Measurements from ENCODE around the gene TMEM201. TPM values are rescaled to one million over a fixed set of nuclear protein-coding genes. Genes with fewer than 3 reads are reported as not detected.
"Not testable (repeated sequence)": the region's sequence is repeated elsewhere in the genome, so short reads cannot be mapped to it uniquely, and the experiment has no call there.

Gene TMEM201
- total RNA-seq, 1 donor from 2014 or later: 1.9 TPM

GRCh38 chr1:9561429-9561828 is 27.3 kb upstream of the TMEM201 start:
- Histone ChIP-seq H3F3A (ENCODE audit: low read depth) (no peaks in the 10 kb centered on the region), H3K9me3 (ENCODE audit: low read depth) (no peaks in the 10 kb centered on the region), H3K36me3 (peaks cover 4% of the 10 kb centered on the region), H3K27ac (peak overlapping the region; percentile 20), H3K4me3 (no peak overlapping the region), H3K79me2 (ENCODE audit: low read depth) (peaks cover 8% of the 10 kb centered on the region), H2AFZ (replicated peaks) (no peak overlapping the region), H3K9ac (no peak overlapping the region), H3K27me3 (no peaks in the 10 kb centered on the region), H3K4me1 (no peaks in the 10 kb centered on the region), H3K4me2 (no peak overlapping the region), H4K20me1 (ENCODE audit: low read depth) (peaks cover 29% of the 10 kb centered on the region)
- TF ChIP-seq EZH2 (IDR thresholded peaks at IDR 0.05): no peak
- TF ChIP-seq EZH2phosphoT487 (IDR thresholded peaks at IDR 0.05): no peak
- TF ChIP-seq, protein P1, sequence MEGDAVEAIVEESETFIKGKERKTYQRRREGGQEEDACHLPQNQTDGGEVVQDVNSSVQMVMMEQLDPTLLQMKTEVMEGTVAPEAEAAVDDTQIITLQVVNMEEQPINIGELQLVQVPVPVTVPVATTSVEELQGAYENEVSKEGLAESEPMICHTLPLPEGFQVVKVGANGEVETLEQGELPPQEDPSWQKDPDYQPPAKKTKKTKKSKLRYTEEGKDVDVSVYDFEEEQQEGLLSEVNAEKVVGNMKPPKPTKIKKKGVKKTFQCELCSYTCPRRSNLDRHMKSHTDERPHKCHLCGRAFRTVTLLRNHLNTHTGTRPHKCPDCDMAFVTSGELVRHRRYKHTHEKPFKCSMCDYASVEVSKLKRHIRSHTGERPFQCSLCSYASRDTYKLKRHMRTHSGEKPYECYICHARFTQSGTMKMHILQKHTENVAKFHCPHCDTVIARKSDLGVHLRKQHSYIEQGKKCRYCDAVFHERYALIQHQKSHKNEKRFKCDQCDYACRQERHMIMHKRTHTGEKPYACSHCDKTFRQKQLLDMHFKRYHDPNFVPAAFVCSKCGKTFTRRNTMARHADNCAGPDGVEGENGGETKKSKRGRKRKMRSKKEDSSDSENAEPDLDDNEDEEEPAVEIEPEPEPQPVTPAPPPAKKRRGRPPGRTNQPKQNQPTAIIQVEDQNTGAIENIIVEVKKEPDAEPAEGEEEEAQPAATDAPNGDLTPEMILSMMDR (IDR thresholded peaks at IDR 0.05): no peak
- H3K27ac Mint-ChIP-seq: peak overlapping the region; percentile 50
- peaks cover 5% of the 10 kb centered on the region for H3K27me3 Mint-ChIP-seq (ENCODE audit: insufficient read depth, low read depth)
- H3K4me3 Mint-ChIP-seq: no peak overlapping the region
- H3K4me1 Mint-ChIP-seq: peaks cover 22% of the 10 kb centered on the region
- H3K36me3 Mint-ChIP-seq: peaks cover 16% of the 10 kb centered on the region
- peaks cover 6% of the 10 kb centered on the region for H3K9me3 Mint-ChIP-seq
- DNase-seq (ENCODE audit: low spot score): no peak

DNA sequence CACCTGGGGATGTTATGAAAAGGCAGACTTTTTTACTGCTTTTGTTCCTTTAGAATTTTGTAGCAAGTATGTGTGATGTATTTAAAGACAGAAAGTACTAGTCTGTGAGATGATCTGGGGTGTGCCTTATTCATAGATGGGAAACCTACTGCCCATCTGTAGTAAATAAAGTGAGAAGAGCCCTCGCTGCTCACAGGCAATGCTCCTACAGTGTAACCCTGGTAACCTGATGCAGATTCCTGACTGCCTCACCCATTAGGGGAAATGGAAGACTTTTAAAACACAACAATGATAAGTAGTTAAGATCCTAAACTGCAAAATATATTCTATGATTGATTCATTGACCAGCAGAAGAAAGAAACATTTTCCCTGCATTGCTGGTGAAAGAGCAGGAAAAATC is 19.4 kb upstream of the TMEM201 start:
- TF ChIP-seq EZH2phosphoT487 (IDR thresholded peaks at IDR 0.05): no peak
- TF ChIP-seq EZH2 (IDR thresholded peaks at IDR 0.05): no peak
- TF ChIP-seq, protein P1 (IDR thresholded peaks at IDR 0.05): no peak
- Histone ChIP-seq H3K79me2 (ENCODE audit: low read depth) (no peaks in the 10 kb centered on the region), H3K4me1 (no peaks in the 10 kb centered on the region), H3F3A (ENCODE audit: low read depth) (peaks cover 11% of the 10 kb centered on the region), H2AFZ (replicated peaks) (no peak overlapping the region), H4K20me1 (ENCODE audit: low read depth) (peaks cover 3% of the 10 kb centered on the region), H3K9me3 (ENCODE audit: low read depth) (no peaks in the 10 kb centered on the region), H3K27me3 (no peaks in the 10 kb centered on the region), H3K4me3 (no peak overlapping the region), H3K27ac (no peak overlapping the region), H3K36me3 (no peaks in the 10 kb centered on the region), H3K9ac (no peak overlapping the region), H3K4me2 (no peak overlapping the region)
- H3K27me3 Mint-ChIP-seq (ENCODE audit: insufficient read depth, low read depth): peaks cover 3% of the 10 kb centered on the region
- H3K27ac Mint-ChIP-seq: no peak overlapping the region
- H3K4me3 Mint-ChIP-seq: no peak overlapping the region
- peaks cover 8% of the 10 kb centered on the region for H3K36me3 Mint-ChIP-seq
- H3K4me1 Mint-ChIP-seq: peaks cover 13% of the 10 kb centered on the region
- no peak for DNase-seq (ENCODE audit: low spot score)
- no peaks in the 10 kb centered on the region for H3K9me3 Mint-ChIP-seq

GRCh38 chr1:9570886-9571529 is 17.7 kb upstream of the TMEM201 start:
- not testable (repeated sequence) for H3K4me2 ChIP-seq; H3K9ac ChIP-seq; H3K4me1 ChIP-seq; H3K27ac Mint-ChIP-seq; DNase-seq (ENCODE audit: low spot score); H4K20me1 ChIP-seq (ENCODE audit: low read depth); H3K4me3 Mint-ChIP-seq; H3K4me3 ChIP-seq; H3K9me3 Mint-ChIP-seq; H3K27me3 Mint-ChIP-seq (ENCODE audit: insufficient read depth, low read depth); H3K9me3 ChIP-seq (ENCODE audit: low read depth); H2AFZ ChIP-seq (replicated peaks); H3K27me3 ChIP-seq; H3K36me3 ChIP-seq; H3K79me2 ChIP-seq (ENCODE audit: low read depth); H3K27ac ChIP-seq
- Mint-ChIP-seq H3K36me3 (peaks cover 10% of the 10 kb centered on the region), H3K4me1 (peaks cover 13% of the 10 kb centered on the region)
- peaks cover 11% of the 10 kb centered on the region for H3F3A ChIP-seq (ENCODE audit: low read depth)

- DNase-seq (ENCODE audit: low spot score): peak; percentile 67
- Histone ChIP-seq H3K4me1 (no peaks in the 10 kb centered on the region), H3K4me3 (no peak overlapping the region), H4K20me1 (ENCODE audit: low read depth) (peaks cover 4% of the 10 kb centered on the region), H3F3A (ENCODE audit: low read depth) (peaks cover 11% of the 10 kb centered on the region), H3K27ac (no peak overlapping the region), H3K79me2 (ENCODE audit: low read depth) (no peaks in the 10 kb centered on the region), H2AFZ (replicated peaks) (no peak overlapping the region), H3K4me2 (no peak overlapping the region), H3K9me3 (ENCODE audit: low read depth) (no peaks in the 10 kb centered on the region), H3K27me3 (no peaks in the 10 kb centered on the region), H3K36me3 (no peaks in the 10 kb centered on the region), H3K9ac (no peak overlapping the region)
- H3K36me3 Mint-ChIP-seq: peaks cover 16% of the 10 kb centered on the region
- TF ChIP-seq EZH2phosphoT487 (IDR thresholded peaks at IDR 0.05) (no peak), EZH2 (IDR thresholded peaks at IDR 0.05) (no peak)
- TF ChIP-seq, protein P1 (IDR thresholded peaks at IDR 0.05): peak; percentile 63
- peaks cover 10% of the 10 kb centered on the region for H3K4me1 Mint-ChIP-seq
- no peak overlapping the region for H3K4me3 Mint-ChIP-seq
- H3K27ac Mint-ChIP-seq: no peak overlapping the region
- H3K9me3 Mint-ChIP-seq: no peaks in the 10 kb centered on the region
- H3K27me3 Mint-ChIP-seq (ENCODE audit: insufficient read depth, low read depth): no peaks in the 10 kb centered on the region
Observed at GRCh38 chr1:9573723-9574122, 15.0 kb upstream of the TMEM201 start.
